Liver (tissue), 9 donors: ENCODE measurements around the gene CHRNB1. TPM values are rescaled to one million over a fixed set of nuclear protein-coding genes. Genes with fewer than 3 reads are reported as not detected.

Experiments used
- DNase-seq: peaks from one replicate; pipeline ENCODE4 v3.0.0-alpha.2; 2017; ENCODE audit warnings: low spot score
- H3K27ac ChIP-seq, 2 donors: one replicate each; pipeline ENCODE4 v1.7.0; 2013; ENCODE audit warnings: inconsistent platforms in 2 of 2, low read length in 2 of 2, control low read depth in 1 of 2, low read depth in 1 of 2, mild to moderate bottlenecking in 1 of 2
- H3K27me3 ChIP-seq, 4 donors: one replicate each; pipeline versions ENCODE4 v1.6.1 to v1.7.0; 2013; ENCODE audit warnings: low read length in 3 of 4, inconsistent platforms in 1 of 4, mild to moderate bottlenecking in 1 of 4, moderate library complexity in 1 of 4; ENCODE audit not compliant: control insufficient read depth in 4 of 4, insufficient read depth in 4 of 4
- H3K36me3 ChIP-seq, 4 donors: one replicate each; pipeline versions ENCODE4 v1.6.1 to v1.7.0; 2013; ENCODE audit warnings: low read length in 3 of 4, mild to moderate bottlenecking in 3 of 4, low read depth in 1 of 4, moderate library complexity in 1 of 4; ENCODE audit not compliant: control insufficient read depth in 4 of 4, insufficient read depth in 3 of 4
- H3K4me1 ChIP-seq, 4 donors: one replicate each; pipeline versions ENCODE4 v1.6.1 to v1.7.0; 2013; ENCODE audit warnings: low read length in 3 of 4, mild to moderate bottlenecking in 3 of 4, moderate library complexity in 1 of 4; ENCODE audit not compliant: control insufficient read depth in 4 of 4, insufficient read depth in 4 of 4
- H3K4me3 ChIP-seq, 3 donors: one replicate each; pipeline versions ENCODE4 v1.6.1 to v1.7.0; 2013; ENCODE audit warnings: low read length in 3 of 3, control low read depth in 1 of 3, low read depth in 1 of 3, mild to moderate bottlenecking in 1 of 3
- H3K9ac ChIP-seq, 2 donors: one replicate each; pipeline ENCODE4 v1.7.0; 2013; ENCODE audit warnings: low read length in 2 of 2, mild to moderate bottlenecking in 2 of 2, moderate library complexity in 2 of 2, control low read depth in 1 of 2, low read depth in 1 of 2
- H3K9me3 ChIP-seq, 4 donors: one replicate each; pipeline versions ENCODE4 v1.6.1 to v1.7.0; 2013; ENCODE audit warnings: low read length in 3 of 4; ENCODE audit not compliant: control insufficient read depth in 4 of 4
- ATF3 ChIP-seq: IDR thresholded peaks from 2 replicates; pipeline ENCODE4 v1.6.1; 2016; ENCODE audit warnings: antibody characterized with exemption
- CTCF ChIP-seq: fragments of 150-350 bp; IDR thresholded peaks from 2 replicates; pipeline ENCODE4 v1.5.1; 2017; ENCODE audit warnings: improper control_type of control experiment, low read depth, low read length; ENCODE audit not compliant: missing input control
- EGR1 ChIP-seq, 2 donors: IDR thresholded peaks; 2 replicates each; pipeline ENCODE4 v1.6.1; 2016 to 2018; ENCODE audit warnings: antibody characterized with exemption in 2 of 2, low read depth in 2 of 2
- FOXA1 ChIP-seq: IDR thresholded peaks from 2 replicates; pipeline ENCODE4 v1.6.1; 2016; ENCODE audit warnings: antibody characterized with exemption
- FOXA2 ChIP-seq: IDR thresholded peaks from 2 replicates; pipeline ENCODE4 v1.6.1; 2016; ENCODE audit warnings: antibody characterized with exemption
- GABPA ChIP-seq, 2 donors: IDR thresholded peaks in 1 of 2; conservative IDR thresholded peaks in 1 of 2; 2 replicates each; pipeline ENCODE4 v1.6.1; 2016; ENCODE audit warnings: antibody characterized with exemption in 2 of 2, mild to moderate bottlenecking in 1 of 2, moderate library complexity in 1 of 2
- JUND ChIP-seq, 2 donors: IDR thresholded peaks; 2 replicates each; pipeline ENCODE4 v1.6.1; 2016; ENCODE audit warnings: antibody characterized with exemption in 2 of 2
- MAX ChIP-seq: IDR thresholded peaks from 2 replicates; pipeline ENCODE4 v1.6.1; 2016; ENCODE audit warnings: antibody characterized with exemption
- NR2F2 ChIP-seq: IDR thresholded peaks from 2 replicates; pipeline ENCODE4 v1.6.1; 2016; ENCODE audit warnings: antibody characterized with exemption
- REST ChIP-seq: IDR thresholded peaks from 2 replicates; pipeline ENCODE4 v1.6.1; 2016; ENCODE audit warnings: antibody characterized with exemption, mild to moderate bottlenecking
- RXRA ChIP-seq, 2 donors: IDR thresholded peaks; 2 replicates each; pipeline ENCODE4 v1.6.1; 2017 to 2018; ENCODE audit warnings: antibody characterized with exemption in 2 of 2, mild to moderate bottlenecking in 1 of 2
- ZBTB33 ChIP-seq: IDR thresholded peaks from 2 replicates; pipeline ENCODE4 v1.6.1; 2016; ENCODE audit warnings: antibody characterized with exemption
- WGBS: extraction: QIAGEN DNeasy Blood & Tissue Kit; methylation state at CpG from one replicate; pipeline ENCODE4 v1.1.7; 2013; 5-methylcytosine and 5-hydroxymethylcytosine counted together
- polyA plus RNA-seq, 2 donors: library from polyadenylated mRNA; stranded (reverse) in 1 of 2; unstranded in 1 of 2; fragments of 200-250 nt in 1 of 2; fragments of >200 nt in 1 of 2; fragmentation: Nextera tagmentation in 1 of 2; extraction: Ambion mirVana in 1 of 2; gene quantifications; one replicate each; pipeline versions ENCODE4 v1.2.1 to v1.2.3, GENCODE V29; 2013 to 2015
- total RNA-seq, 2 donors: library from RNA; depleted of rRNA; stranded (reverse); fragments of >200 nt; gene quantifications; one replicate each; pipeline ENCODE4 v1.2.3, GENCODE V29; 2014
- donor health status: healthy.
- donor health status: healthy.
- donor health status: healthy.
- donor health status: healthy.
- donor health status: healthy.

Gene CHRNB1
- total and polyA plus RNA-seq, 4 donors: 4.2 to 11.5 (median 7.2) TPM

- WGBS: 73% methylated on average over 58 of the region's 58 CpGs
These were observed 36.6 kb upstream of the CHRNB1 start for GRCh38 chr17:7408252-7408727.

GRCh38 chr17:7408863-7409262, 36.0 kb upstream of the CHRNB1 start:
- H3K27me3 ChIP-seq: no peaks in the 10 kb centered on the region
- DNase-seq: no peak
- no peak overlapping the region for H3K4me3 ChIP-seq
- H3K9ac ChIP-seq: no peak overlapping the region
- peaks cover 0 to 4% (median 0%) of the 10 kb centered on the region in 4 donors for H3K4me1 ChIP-seq
- no peak overlapping the region for H3K27ac ChIP-seq
- no peaks in the 10 kb centered on the region for H3K9me3 ChIP-seq
- no peaks in the 10 kb centered on the region for H3K36me3 ChIP-seq
- 88% methylated on average over 6 of the region's 6 CpGs for WGBS
- TF ChIP-seq ZBTB33: no peak
- TF ChIP-seq GABPA (IDR thresholded peaks at IDR 0.05 in 1 of 2, conservative IDR thresholded peaks at IDR 0.05 in 1 of 2): no peak
- TF ChIP-seq EGR1 (IDR thresholded peaks at IDR 0.05; ENCODE audit: low read depth in 2 of 2): no peak
- TF ChIP-seq MAX: no peak
- TF ChIP-seq REST: no peak
- TF ChIP-seq NR2F2: no peak
- no peak for TF ChIP-seq RXRA (IDR thresholded peaks at IDR 0.05)
- no peak for TF ChIP-seq FOXA1
- TF ChIP-seq JUND (IDR thresholded peaks at IDR 0.05): no peak
- no peak for TF ChIP-seq FOXA2
- no peak for TF ChIP-seq ATF3

More at GRCh38 chr17:7408252-7408727, 36.6 kb upstream of the CHRNB1 start:
- H3K4me1 ChIP-seq: peaks cover 0 to 4% (median under 1%) of the 10 kb centered on the region in 4 donors
- no peaks in the 10 kb centered on the region for H3K27me3 ChIP-seq
- TF ChIP-seq CTCF: no peak
- H3K36me3 ChIP-seq: no peaks in the 10 kb centered on the region
- no peak for DNase-seq
- H3K4me3 ChIP-seq: no peak overlapping the region
- H3K9me3 ChIP-seq: no peaks in the 10 kb centered on the region
- no peak overlapping the region for H3K9ac ChIP-seq
- H3K27ac ChIP-seq: no peak overlapping the region
